ENCODE measurements around the gene POU6F1.
A peak's percentile ranks its signal among the peaks of the same experiment; 100 is the strongest.
"Not testable (repeated sequence)": the region's sequence is repeated elsewhere in the genome, so short reads cannot be mapped to it uniquely, and the experiment has no call there.

The POU6F1 gene

GRCh38 chr12:51227962-51228361 is 10.1 kb upstream of the POU6F1 start:
- no peak for DNase-seq

DNA sequence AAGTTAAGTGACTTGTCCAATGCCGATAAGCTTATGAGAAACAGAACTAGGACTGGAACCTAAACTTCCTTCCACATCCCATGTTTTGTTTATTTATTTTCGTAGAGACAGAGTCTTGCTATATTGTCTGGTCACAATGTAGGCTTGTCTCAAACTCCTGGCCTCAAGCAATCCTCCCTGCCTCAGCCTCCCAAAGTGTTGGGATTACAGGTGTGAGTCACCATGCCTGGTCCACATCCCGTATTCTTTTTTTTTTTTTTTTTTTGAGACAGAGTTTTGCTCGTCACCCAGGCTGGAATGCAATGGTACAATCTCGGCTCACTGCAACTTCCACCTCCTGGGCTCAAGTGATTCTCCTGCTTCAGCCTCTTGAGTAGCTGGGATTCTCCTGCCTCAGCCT is 9.2 kb upstream of the POU6F1 start:
- not testable (repeated sequence) for DNase-seq

GRCh38 chr12:51225771-51226170 is 7.9 kb upstream of the POU6F1 start:
- no peak for DNase-seq

- no peak for DNase-seq
Measured at GRCh38 chr12:51225234-51225633, 7.4 kb upstream of the POU6F1 start.

- no peak for DNase-seq
Measured at GRCh38 chr12:51224625-51225024, 6.8 kb upstream of the POU6F1 start.

GRCh38 chr12:51222461-51222860 is 4.6 kb upstream of the POU6F1 start:
- DNase-seq, result no peak

GRCh38 chr12:51219857-51220256 is 2.0 kb upstream of the POU6F1 start:
- not testable (repeated sequence) for DNase-seq

- no peak for DNase-seq
Measured at GRCh38 chr12:51219322-51219721, 1.5 kb upstream of the POU6F1 start.

DNA sequence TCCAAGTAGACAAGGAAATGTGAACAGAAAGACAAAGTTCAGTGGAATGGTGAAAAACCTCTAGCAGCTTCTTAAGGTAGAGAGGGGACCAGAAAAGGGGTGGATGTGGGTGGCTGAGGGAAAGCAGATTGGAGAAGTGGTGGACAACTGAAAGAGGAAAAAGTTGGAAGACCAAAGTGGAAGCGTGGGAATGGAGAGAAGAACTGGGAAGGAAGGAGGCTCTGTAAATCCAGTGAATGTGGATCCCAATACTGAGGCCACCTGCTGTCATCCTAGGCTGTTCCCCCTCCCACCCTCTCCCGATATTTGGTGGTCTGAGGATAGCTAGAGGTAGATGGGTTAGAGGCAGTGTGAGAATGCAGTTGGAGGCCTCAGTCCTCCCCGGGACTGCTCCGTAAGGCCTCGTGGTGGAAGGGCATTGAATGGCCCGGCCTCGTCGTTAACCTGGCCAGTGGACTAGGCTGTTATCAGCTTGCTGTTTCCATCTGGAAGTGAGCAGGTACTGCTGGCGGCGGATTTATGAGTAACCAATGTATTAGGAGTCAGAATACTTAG is 822 bp upstream of the POU6F1 start:
- DNase-seq, result no peak

DNA sequence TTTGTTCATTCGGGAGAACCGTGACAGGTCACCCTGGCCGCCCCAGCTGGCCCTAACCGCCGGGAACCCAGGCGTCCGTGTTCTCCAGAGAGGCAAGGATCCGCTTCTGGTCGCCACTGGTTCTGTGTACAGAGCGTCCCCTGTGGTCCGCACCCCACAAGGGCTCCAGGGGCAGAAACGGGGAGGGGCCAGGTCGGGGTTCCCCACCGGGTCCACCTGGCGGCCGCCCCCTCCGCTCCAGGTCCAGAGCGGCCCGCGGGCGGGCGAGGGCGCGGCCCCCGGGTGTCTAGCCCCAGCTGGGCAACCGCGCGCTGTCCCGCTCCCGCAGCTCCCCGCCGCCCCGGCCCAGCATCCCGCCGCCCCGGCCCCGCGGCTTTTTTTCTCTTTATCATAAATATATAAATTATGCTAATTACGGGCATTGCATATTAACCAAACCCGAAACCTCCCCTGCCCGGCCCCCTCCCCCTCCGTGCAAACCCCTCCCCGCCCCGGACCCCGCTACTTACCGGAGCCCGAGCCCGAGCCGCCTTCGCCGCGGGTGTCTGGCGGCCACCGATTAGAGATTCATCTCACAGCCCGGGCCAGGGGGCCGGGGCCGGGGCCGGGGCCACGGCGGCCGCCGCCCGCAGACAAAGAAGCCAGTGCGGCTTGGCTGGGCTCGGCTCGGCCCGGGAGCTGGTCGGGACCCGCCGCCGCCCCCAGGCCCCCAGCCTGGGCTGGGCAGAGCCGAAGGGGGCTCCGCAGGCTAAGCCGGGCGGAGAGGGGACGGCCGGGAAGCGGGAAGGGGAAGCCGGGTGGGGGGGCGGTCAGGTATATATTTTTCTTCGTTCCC is 512 bp downstream of the POU6F1 start:
- peak in 1 of 2 donors; percentile 47 for DNase-seq

DNA sequence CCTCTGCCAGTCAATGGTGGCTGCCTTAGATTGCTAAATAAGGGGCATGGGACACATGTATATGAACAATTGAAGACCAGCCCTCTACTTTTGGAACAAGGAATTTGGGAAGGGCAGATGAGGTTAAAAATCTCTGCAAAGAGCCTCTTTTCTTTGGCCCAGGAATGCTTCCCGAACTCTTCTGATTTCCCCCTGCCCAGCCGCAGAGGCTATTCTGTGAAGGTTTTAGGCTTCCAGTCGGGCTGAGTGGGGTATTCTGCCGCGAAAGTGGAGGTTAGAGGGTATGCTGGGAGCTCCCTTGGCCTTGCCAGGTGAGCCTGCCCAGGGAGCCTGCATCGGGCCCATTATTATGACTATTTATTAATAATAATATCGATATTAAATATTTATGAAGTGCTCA is 1.2 kb downstream of the POU6F1 start:
- DNase-seq, result no peak

GRCh38 chr12:51214895-51215294 is 3.0 kb downstream of the POU6F1 start:
- DNase-seq, result peak in 1 of 2 donors; percentile 2

DNA sequence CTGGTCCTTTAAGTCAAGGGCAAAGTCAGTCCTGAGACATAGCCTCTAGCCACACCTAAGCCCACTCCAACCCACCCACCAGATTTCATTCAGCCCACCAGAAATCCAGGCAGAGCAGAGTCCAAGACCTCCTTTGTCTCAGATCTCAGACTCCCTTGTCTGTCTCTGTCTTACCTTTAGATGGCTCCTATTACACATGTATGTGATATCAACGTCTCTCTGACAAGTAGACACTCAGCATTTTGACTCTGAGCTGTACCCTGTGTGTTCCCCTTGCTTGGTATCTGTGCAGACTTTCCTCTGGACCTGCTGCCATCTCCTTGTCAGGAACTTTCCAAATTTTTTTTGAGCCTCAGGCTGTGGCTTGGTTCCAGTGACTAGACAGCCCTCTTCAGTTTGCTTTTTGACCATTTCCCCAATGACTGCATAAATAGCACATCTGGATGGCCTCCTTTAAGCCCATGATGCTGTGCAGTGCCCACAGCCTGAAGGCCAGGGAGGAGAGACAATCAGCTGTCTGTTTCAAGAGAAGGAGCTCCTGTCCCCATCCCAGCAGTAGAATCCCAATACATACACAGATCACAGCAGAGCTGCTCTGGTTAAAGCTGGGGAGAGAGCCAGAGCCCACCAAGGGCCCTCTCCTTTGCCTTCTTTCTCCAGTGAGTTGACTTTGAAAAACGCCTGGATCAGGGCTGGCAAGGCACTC is 7.0 kb downstream of the POU6F1 start:
- no peak for DNase-seq

DNA sequence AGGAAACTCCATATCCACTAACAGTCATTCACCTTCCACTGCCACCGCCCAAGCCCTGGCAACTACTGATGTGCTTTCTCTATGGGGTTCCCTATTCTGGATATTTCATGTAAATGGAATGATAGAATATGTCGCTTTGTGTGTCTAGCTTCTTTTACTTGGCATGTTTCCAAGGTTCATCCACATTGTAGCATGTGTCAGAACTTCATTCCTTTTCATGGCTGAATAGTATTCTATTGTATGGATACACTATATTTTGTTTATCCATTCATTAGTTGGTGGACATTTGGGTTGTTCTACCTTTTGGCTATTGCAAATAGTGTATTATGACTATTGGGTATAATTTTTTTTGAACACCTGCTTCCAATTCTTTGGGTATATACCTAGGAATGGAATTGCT is 8.6 kb downstream of the POU6F1 start:
- no peak for DNase-seq

- no peak for DNase-seq
Measured at GRCh38 chr12:51208016-51208660, 9.7 kb downstream of the POU6F1 start.

- no peak for DNase-seq
Measured at GRCh38 chr12:51205350-51205749, 12.5 kb downstream of the POU6F1 start.

DNA sequence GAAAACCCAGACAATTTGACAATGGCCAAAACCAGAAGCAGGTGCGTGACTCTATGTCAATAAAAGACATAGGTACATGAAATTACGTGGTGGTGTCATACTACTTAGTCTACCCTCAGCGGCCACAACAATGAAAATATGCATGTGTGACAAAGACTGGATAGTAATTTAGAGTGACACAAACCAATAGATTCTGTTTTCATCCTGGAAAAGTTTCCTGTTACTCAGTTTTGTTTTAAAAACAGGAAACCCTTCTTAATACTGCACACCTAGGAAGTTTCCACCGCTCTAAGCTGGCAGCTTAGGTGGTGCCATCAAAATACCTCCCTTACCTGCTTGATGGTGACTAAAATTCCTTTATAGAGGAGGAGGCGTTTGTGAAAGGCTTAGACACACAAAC is 15.1 kb downstream of the POU6F1 start:
- DNase-seq, result no peak

DNA sequence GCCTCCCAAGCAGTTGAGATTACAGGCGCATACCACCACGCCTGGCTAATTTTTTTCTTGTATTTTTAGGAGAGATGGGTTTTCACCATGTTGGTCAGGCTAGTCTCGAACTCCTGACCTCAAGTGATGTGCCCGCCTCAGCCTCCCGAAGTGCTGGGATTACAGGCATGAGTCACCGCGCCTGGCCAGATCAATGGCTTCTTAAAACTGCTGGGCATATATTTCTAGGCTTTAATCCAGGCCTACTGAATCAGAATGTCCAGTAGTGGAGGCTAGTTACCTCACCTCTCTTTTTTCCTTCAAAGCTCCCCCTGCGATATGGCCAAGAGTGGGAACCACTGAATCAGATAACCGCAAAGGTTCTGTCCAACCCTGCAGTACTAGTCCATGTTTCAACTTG is 17.1 kb downstream of the POU6F1 start:
- DNase-seq, result no peak

GRCh38 chr12:51200156-51200555 is 17.7 kb downstream of the POU6F1 start:
- DNase-seq, result no peak

- DNase-seq, result no peak
Measured at GRCh38 chr12:51199366-51199945, 18.4 kb downstream of the POU6F1 start.

GRCh38 chr12:51198568-51199365 is 19.1 kb downstream of the POU6F1 start:
- no peak for DNase-seq
